PFSK-1 (cell line): ENCODE results near the gene PLEKHA6.

Experiments
- FOXP2 ChIP-seq: optimal IDR thresholded peaks from 2 replicates; pipeline ENCODE3; 2011; ENCODE audit warnings: borderline replicate concordance, control low read depth, inconsistent platforms; ENCODE audit not compliant: insufficient read depth; ENCODE audit errors: extremely low read length, extremely low read depth
- POLR2AphosphoS5 ChIP-seq: IDR thresholded peaks from 2 replicates; pipeline ENCODE4 v1.6.1; 2012; ENCODE audit warnings: low read depth, mild to moderate bottlenecking, control low read depth, low read length, moderate library complexity
- SIN3A ChIP-seq: IDR thresholded peaks from 2 replicates; pipeline ENCODE4 v1.6.1; 2012; ENCODE audit warnings: mild to moderate bottlenecking, low read length, moderate library complexity, borderline replicate concordance; ENCODE audit not compliant: insufficient read depth
- TAF1 ChIP-seq: IDR thresholded peaks from 2 replicates; pipeline ENCODE4 v1.6.1; 2012; ENCODE audit warnings: low read length, control low read depth, borderline replicate concordance; ENCODE audit not compliant: insufficient read depth
- TF ChIP-seq, protein P1 (sequence below), 2 experiments: IDR thresholded peaks; 2 replicates each; pipeline versions ENCODE4 v1.6.1 to v1.8.0; 2011 to 2012; ENCODE audit warnings: low read depth in 2 of 2, low read length in 2 of 2, control low read depth in 1 of 2, inconsistent platforms in 1 of 2, mild to moderate bottlenecking in 1 of 2, moderate library complexity in 1 of 2; ENCODE audit not compliant: insufficient read depth in 1 of 2

PLEKHA6 gene

DNA sequence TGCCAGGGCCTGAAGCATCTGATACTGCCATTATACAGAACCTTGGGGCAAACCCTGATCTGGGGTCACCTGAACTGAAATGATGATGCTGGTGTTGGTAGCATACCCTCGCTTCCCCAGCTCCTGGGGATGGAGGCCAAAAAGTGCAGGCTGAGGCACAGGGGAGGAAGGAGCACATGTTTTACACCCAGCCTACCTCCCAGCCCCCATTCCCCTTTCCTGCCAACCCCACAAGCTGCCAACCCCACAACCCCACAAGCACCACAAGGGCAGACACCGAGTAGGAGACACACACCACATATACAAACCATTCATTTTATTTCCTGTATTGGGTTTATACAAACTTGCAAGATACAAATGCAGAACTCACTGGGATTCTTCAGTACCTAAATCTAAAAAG is 141.2 kb downstream of the PLEKHA6 start:
- TF ChIP-seq FOXP2 (no peak), POLR2AphosphoS5 (no peak), SIN3A (no peak), TAF1 (no peak)
- TF ChIP-seq, protein P1, sequence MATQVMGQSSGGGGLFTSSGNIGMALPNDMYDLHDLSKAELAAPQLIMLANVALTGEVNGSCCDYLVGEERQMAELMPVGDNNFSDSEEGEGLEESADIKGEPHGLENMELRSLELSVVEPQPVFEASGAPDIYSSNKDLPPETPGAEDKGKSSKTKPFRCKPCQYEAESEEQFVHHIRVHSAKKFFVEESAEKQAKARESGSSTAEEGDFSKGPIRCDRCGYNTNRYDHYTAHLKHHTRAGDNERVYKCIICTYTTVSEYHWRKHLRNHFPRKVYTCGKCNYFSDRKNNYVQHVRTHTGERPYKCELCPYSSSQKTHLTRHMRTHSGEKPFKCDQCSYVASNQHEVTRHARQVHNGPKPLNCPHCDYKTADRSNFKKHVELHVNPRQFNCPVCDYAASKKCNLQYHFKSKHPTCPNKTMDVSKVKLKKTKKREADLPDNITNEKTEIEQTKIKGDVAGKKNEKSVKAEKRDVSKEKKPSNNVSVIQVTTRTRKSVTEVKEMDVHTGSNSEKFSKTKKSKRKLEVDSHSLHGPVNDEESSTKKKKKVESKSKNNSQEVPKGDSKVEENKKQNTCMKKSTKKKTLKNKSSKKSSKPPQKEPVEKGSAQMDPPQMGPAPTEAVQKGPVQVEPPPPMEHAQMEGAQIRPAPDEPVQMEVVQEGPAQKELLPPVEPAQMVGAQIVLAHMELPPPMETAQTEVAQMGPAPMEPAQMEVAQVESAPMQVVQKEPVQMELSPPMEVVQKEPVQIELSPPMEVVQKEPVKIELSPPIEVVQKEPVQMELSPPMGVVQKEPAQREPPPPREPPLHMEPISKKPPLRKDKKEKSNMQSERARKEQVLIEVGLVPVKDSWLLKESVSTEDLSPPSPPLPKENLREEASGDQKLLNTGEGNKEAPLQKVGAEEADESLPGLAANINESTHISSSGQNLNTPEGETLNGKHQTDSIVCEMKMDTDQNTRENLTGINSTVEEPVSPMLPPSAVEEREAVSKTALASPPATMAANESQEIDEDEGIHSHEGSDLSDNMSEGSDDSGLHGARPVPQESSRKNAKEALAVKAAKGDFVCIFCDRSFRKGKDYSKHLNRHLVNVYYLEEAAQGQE (IDR thresholded peaks at IDR 0.05; ENCODE audit: insufficient read depth in 1 of 2, low read depth in 2 of 2, low read length in 2 of 2) = no peak

DNA sequence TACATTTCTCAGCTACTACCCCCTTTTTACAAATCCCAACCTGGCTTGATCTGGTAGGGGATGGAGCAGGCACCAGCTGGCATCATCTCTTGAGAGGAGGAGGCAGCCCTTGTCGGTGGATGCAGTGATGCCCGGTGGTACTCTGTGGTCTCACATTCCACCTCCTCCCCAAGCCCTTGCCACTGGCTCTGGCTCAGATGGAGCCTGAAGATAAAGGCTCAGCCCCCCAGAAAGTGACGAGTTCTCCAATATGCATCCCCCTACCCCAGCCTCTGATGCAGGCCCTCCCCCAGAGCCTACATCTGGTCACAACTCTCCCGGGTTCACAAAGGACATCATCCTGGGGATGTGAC is 142.1 kb downstream of the PLEKHA6 start:
- TF ChIP-seq POLR2AphosphoS5 (no peak), FOXP2 (no peak), SIN3A (no peak), TAF1 (no peak)
- TF ChIP-seq, protein P1 (IDR thresholded peaks at IDR 0.05; ENCODE audit: insufficient read depth in 1 of 2, low read depth in 2 of 2, low read length in 2 of 2) = no peak

DNA sequence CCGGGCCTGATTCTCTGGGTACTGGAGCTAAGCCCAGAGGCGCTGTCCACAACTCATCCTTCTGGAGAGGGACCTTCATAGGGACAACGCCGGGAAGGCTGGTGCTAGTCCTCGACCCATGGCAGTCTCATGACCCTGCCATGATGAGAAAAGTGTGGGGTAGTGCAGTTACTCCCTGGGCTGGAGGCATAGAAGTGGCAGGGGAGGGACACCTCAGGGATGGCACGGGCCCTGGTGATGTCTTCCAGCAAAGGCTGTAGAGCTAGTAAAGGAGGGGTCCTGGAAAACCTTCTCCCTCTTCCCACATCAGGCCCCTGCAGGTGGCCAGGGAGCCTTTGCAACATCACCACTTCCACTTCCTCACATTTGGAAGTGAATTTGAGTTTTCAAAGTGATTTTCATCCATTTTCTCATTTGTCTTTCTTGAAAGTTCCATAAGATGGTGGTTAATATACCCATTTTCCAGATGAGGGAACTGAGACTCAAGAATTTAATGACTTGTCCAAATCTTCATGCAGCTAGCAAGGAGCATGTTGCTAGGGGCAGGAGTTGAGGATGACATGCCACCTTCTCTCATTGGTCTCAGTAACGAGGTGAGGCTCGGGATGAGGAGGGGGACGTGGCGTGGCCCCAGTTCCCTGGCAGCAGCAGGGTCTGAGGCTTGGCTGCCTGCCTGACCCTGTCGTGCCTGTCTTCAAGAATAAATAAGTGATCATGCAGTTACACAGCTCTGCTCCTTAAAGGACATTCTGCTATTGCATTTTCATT is 142.7 kb downstream of the PLEKHA6 start:
- TF ChIP-seq POLR2AphosphoS5 (no peak), TAF1 (no peak), SIN3A (no peak), FOXP2 (no peak)
- TF ChIP-seq, protein P1 (IDR thresholded peaks at IDR 0.05; ENCODE audit: insufficient read depth in 1 of 2, low read depth in 2 of 2, low read length in 2 of 2) = no peak

DNA sequence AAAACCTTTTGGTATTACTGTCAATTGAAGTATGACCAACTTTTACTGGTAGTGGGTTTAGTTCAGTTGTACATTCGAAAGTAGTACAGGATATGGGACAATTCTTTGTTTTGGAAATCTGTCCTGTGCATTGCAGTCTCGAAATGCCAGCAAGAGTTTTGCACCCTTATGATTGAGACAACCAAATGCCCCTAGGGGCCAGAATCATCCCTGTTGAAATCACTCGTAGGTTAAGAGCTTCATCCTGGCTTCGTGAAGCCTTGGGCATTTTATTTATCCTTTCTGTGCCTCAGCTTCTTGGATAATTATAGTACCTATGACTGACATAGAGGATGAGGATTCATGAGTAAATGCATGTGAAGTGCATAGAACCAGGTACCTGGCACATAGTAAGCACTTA is 143.5 kb downstream of the PLEKHA6 start:
- TF ChIP-seq POLR2AphosphoS5 (no peak), SIN3A (no peak)

DNA sequence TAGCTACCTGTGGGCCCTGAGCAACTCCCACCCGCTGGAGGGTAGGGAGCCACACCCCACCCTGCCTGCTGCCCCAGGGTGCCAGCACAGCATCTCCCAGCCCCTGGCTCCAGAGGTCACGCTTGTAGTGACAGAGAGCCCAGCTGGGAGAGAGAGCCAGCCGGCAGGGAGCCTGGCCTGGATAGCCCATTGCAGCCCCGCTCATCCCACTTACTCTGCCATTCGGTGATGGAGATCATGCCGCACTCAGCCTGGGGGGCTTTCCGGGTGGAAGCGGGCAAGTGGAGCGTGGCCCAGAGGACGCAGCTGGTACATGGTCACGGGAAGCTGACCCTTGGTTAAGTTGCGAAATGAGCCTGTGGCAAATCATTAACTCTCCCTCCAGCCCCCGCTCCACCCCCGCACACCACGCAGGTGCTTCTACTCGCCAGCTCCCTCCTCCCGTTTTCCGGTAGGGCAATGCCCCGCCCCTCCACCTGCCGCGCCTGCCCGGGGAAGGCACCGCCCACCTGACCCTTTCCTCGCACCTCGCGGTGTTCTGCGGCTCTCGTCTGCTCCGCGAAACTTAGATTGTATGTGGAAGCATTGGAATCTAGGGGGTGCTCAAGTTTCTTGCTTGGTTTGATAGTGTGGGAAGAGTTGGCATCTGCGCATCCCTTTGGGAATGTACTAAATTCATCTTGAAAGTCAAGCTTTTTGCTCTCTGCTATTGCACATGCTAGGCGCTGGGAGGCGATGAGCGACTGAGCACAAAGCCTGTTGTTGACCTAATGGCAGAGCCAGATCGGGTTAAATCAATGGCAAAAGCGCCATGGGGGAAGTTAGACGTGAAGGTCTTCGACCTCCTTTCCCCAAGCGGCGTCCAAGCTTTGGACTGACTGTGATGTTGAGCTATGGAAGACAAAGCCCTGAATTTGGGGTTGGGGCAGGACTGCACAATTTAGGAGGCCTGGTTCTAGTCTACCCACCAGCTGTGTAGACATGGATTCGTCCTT is 145.8 kb downstream of the PLEKHA6 start, which contains the start of gene GOLT1A:
GOLT1A (minus strand) TSS at position 321 of the 995 bp plus-strand sequence; CDS start at position 239, 82 bp downstream.
- TF ChIP-seq FOXP2 (no peak), POLR2AphosphoS5 (no peak), TAF1 (no peak), SIN3A (no peak)
- TF ChIP-seq, protein P1 (IDR thresholded peaks at IDR 0.05; ENCODE audit: insufficient read depth in 1 of 2, low read depth in 2 of 2, low read length in 2 of 2) = no peak
